Measurements from ENCODE around the gene GPC6.

GPC6 gene

DNA sequence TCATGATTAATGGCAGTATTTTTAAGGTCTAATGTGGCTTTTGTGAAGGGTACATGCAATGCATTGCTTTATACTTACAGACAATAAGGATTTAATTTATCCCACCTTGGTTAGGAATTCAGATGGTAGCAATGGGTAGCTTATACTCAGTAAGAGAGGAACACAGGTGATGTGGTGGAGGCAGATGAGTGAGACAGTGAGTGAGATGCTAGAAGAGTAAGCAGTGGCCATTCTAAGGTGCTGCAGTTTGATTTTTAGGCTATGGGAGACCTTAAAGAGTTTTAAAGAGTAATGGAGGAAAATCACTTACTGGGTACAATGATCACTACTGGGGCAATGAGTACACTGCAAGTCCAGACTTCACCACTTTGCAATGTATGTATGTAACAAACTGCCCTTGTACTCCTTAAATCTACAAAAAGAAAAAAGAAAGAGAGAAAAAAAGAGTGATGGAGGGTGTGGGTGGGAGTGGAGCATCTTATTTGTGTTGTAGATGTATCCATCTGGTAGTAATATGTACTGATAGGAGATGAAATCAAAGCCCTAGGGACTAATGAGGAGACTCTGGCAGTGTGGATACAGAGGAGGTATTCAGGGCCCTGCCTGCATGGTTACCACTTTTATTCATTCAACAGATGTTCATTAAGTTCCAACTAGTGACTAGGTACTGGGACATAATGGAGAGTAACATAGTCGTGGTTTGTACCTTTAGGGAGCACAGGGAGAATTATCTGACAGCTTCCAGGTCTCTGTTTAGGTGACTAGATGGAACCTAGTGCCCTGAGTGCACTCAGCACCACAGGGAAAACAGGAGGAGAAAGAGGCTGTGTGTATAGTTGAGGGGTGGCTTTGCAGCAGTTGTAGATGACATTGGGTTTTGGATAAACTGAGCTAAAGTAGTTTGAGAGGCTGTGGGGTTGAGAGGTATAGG lies 99.0 kb downstream of the GPC6 start:
- H3K4me1 ChIP-seq (ENCODE audit: control insufficient read depth in 1 of 2, insufficient read depth in 2 of 2, low read length in 2 of 2), result no peaks in the 10 kb centered on the region
- H3K9me3 ChIP-seq (ENCODE audit: control insufficient read depth in 1 of 2, low read length in 2 of 2), result no peaks in the 10 kb centered on the region
- H3K27me3 ChIP-seq (ENCODE audit: low read depth, low read length), result no peaks in the 10 kb centered on the region
- no peaks in the 10 kb centered on the region for H3K36me3 ChIP-seq (ENCODE audit: control insufficient read depth in 1 of 2, insufficient read depth in 2 of 2, low read length in 2 of 2)
- H3K4me3 ChIP-seq (ENCODE audit: low read depth in 1 of 2, low read length in 2 of 2), result no peak overlapping the region
- no peak overlapping the region for H3K27ac ChIP-seq (ENCODE audit: low read length)

DNA sequence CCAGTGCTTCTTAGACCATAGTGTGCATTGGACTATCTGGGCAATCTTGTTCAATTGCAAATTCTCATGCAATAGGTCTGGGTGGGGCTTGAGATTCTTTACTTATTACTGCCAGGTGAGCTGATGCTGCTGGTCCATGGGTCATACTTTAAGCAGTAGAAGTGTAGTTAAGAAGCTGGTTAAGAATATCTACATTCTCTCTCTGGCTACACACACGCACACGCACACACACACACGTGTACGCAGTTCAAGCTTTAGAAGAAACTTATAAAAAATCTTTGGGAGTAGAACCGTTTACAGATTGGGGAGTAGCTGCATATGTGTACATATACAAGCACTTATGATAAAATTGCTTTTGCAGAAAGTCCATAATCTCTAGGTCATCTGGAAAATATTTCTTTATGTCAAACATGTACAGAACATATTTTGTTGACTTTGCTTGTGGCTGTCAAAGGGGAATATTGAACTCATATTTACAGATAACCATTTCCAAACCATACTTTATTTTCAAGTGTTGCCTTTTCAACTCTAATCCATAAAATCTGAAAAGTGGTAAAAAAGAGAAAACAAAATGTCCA lies 99.7 kb downstream of the GPC6 start:
- no peaks in the 10 kb centered on the region for H3K36me3 ChIP-seq (ENCODE audit: control insufficient read depth in 1 of 2, insufficient read depth in 2 of 2, low read length in 2 of 2)
- H3K4me1 ChIP-seq (ENCODE audit: control insufficient read depth in 1 of 2, insufficient read depth in 2 of 2, low read length in 2 of 2), result no peaks in the 10 kb centered on the region
- H3K9me3 ChIP-seq (ENCODE audit: control insufficient read depth in 1 of 2, low read length in 2 of 2), result no peaks in the 10 kb centered on the region
- H3K27ac ChIP-seq (ENCODE audit: low read length), result no peak overlapping the region
- no peak overlapping the region for H3K4me3 ChIP-seq (ENCODE audit: low read depth in 1 of 2, low read length in 2 of 2)
- no peaks in the 10 kb centered on the region for H3K27me3 ChIP-seq (ENCODE audit: low read depth, low read length)

DNA sequence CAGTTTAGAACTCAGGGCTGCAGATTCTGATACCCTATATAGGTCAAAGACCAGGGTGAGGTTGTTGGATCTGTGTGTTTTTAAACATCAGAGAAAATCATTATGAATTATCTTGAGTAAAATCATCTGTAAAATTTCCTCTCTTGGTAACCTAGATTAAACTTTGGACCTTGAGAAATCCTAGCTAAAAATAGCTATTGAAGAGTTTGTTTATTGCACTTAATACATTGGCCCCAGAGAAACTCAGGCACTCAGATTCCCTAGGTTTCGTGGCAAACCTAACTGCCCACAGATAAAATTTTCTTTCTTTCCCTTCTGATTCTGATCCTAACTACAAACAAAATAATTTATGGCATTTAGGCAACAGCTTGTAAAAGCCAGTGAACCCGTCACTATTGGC lies 102.3 kb downstream of the GPC6 start:
- Histone ChIP-seq H3K27ac (ENCODE audit: low read length) (no peak overlapping the region), H3K27me3 (ENCODE audit: low read depth, low read length) (no peaks in the 10 kb centered on the region), H3K4me1 (ENCODE audit: control insufficient read depth in 1 of 2, insufficient read depth in 2 of 2, low read length in 2 of 2) (no peaks in the 10 kb centered on the region), H3K9me3 (ENCODE audit: control insufficient read depth in 1 of 2, low read length in 2 of 2) (no peaks in the 10 kb centered on the region), H3K4me3 (ENCODE audit: low read depth in 1 of 2, low read length in 2 of 2) (no peak overlapping the region), H3K36me3 (ENCODE audit: control insufficient read depth in 1 of 2, insufficient read depth in 2 of 2, low read length in 2 of 2) (no peaks in the 10 kb centered on the region)

DNA sequence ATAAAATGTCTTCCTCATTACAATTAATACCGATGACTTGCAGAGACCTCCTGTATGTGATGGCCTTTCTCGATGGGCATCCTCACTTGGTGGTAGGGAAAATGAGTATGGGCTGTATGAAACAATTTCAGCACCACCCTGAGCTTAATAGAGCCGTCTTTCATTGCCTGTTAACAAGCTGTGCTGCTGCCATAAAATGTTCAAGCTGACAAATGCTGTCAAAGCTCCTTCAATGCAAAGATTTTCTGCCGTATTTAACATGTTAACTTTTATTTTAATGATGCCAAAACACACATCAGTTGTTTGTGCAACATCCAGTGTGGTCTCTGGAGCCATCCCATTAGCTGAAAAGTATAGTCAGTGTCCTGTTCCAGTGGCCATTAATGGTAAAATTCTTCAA lies 110.1 kb downstream of the GPC6 start:
- Histone ChIP-seq H3K36me3 (ENCODE audit: control insufficient read depth in 1 of 2, insufficient read depth in 2 of 2, low read length in 2 of 2) (no peaks in the 10 kb centered on the region), H3K27ac (ENCODE audit: low read length) (no peak overlapping the region), H3K4me3 (ENCODE audit: low read depth in 1 of 2, low read length in 2 of 2) (no peak overlapping the region), H3K4me1 (ENCODE audit: control insufficient read depth in 1 of 2, insufficient read depth in 2 of 2, low read length in 2 of 2) (no peaks in the 10 kb centered on the region), H3K27me3 (ENCODE audit: low read depth, low read length) (no peaks in the 10 kb centered on the region), H3K9me3 (ENCODE audit: control insufficient read depth in 1 of 2, low read length in 2 of 2) (peaks cover 0 to 4% of the 10 kb centered on the region in 2 donors)

DNA sequence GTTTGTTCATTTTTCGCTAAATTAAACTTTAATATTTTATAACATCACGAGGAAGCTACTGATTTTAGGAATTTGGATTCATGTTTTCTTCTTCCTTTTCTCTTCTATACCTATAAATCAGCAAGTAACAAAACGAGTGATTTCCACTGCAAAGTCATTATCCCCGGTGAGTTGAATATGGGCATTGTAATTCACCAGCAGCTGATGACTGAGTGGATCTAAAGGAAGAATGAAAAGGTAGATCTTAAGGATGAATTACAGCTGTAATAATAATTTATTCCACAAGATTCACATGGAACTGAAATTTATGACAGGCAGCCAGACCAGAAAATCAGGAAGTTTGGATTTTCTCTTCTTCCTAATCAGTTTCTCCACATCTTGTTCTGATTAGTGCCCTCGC lies 111.4 kb downstream of the GPC6 start:
- Histone ChIP-seq H3K4me3 (ENCODE audit: low read depth in 1 of 2, low read length in 2 of 2) (no peak overlapping the region), H3K27ac (ENCODE audit: low read length) (no peak overlapping the region), H3K9me3 (ENCODE audit: control insufficient read depth in 1 of 2, low read length in 2 of 2) (peaks cover 0 to 4% of the 10 kb centered on the region in 2 donors), H3K36me3 (ENCODE audit: control insufficient read depth in 1 of 2, insufficient read depth in 2 of 2, low read length in 2 of 2) (no peaks in the 10 kb centered on the region), H3K27me3 (ENCODE audit: low read depth, low read length) (no peaks in the 10 kb centered on the region), H3K4me1 (ENCODE audit: control insufficient read depth in 1 of 2, insufficient read depth in 2 of 2, low read length in 2 of 2) (no peaks in the 10 kb centered on the region)

DNA sequence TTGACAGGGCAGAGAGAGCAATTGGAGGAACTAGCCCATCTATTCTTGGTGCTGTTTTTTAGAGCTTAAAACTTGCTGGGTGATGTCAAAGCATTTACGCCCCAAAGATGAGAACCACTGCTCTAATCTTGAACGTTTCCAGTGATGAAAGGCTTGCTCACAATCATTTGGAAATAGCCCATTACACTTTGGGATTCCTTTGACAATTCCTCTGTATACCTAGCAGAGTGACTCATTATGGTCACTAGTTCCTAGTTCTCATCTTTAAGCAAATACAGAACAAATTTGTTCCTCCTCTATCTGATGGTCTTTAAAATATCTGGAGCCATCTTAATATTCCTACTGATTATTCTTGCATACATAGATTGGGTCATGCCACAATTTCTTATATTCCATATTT lies 112.3 kb downstream of the GPC6 start:
- Histone ChIP-seq H3K9me3 (ENCODE audit: control insufficient read depth in 1 of 2, low read length in 2 of 2) (peaks cover 0 to 4% of the 10 kb centered on the region in 2 donors), H3K4me3 (ENCODE audit: low read depth in 1 of 2, low read length in 2 of 2) (no peak overlapping the region), H3K4me1 (ENCODE audit: control insufficient read depth in 1 of 2, insufficient read depth in 2 of 2, low read length in 2 of 2) (no peaks in the 10 kb centered on the region), H3K36me3 (ENCODE audit: control insufficient read depth in 1 of 2, insufficient read depth in 2 of 2, low read length in 2 of 2) (no peaks in the 10 kb centered on the region), H3K27ac (ENCODE audit: low read length) (no peak overlapping the region), H3K27me3 (ENCODE audit: low read depth, low read length) (no peaks in the 10 kb centered on the region)

DNA sequence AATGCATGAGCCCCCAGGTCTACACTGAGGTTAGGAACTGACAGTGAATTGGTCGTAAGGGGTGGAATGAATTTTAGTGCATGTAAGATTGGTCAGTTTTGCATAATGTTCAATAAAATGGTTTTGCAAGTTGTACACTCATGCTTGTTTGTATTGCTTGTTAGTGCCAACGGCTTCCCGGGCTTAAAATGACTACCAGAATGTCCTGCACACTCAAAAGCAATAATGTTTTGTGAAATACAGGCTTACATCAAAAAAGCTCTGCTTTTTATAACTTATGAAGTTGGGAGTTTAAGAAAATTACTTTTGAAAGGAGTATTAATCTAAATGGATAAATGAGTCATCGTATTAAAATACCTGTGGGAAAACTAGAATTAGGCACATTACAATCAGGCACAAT lies 112.9 kb downstream of the GPC6 start:
- Histone ChIP-seq H3K4me3 (ENCODE audit: low read depth in 1 of 2, low read length in 2 of 2) (no peak overlapping the region), H3K27me3 (ENCODE audit: low read depth, low read length) (no peaks in the 10 kb centered on the region), H3K27ac (ENCODE audit: low read length) (no peak overlapping the region), H3K4me1 (ENCODE audit: control insufficient read depth in 1 of 2, insufficient read depth in 2 of 2, low read length in 2 of 2) (no peaks in the 10 kb centered on the region), H3K36me3 (ENCODE audit: control insufficient read depth in 1 of 2, insufficient read depth in 2 of 2, low read length in 2 of 2) (no peaks in the 10 kb centered on the region), H3K9me3 (ENCODE audit: control insufficient read depth in 1 of 2, low read length in 2 of 2) (peaks cover 0 to 4% of the 10 kb centered on the region in 2 donors)

DNA sequence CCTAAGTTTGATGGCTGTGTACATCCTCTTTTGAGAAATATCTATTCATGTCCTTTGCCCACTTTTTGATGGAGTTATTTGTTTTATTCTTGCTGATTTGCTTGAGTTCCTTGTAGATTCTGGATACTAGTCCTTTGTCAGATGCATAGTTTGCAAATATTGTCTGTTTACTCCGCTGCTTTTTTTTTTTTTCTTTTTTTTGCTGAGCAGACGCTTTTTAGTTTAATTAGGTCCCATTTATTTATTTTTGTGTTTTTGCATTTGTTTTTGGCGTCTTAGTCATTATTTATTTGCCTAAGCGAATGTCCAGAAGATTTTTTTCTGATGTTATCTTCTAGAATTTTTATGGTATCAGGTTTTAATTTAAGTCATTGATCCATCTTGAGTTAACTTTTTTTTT lies 114.9 kb downstream of the GPC6 start:
- Histone ChIP-seq H3K27me3 (ENCODE audit: low read depth, low read length) (no peaks in the 10 kb centered on the region), H3K9me3 (ENCODE audit: control insufficient read depth in 1 of 2, low read length in 2 of 2) (no peaks in the 10 kb centered on the region), H3K27ac (ENCODE audit: low read length) (no peak overlapping the region), H3K4me3 (ENCODE audit: low read depth in 1 of 2, low read length in 2 of 2) (no peak overlapping the region), H3K4me1 (ENCODE audit: control insufficient read depth in 1 of 2, insufficient read depth in 2 of 2, low read length in 2 of 2) (no peaks in the 10 kb centered on the region), H3K36me3 (ENCODE audit: control insufficient read depth in 1 of 2, insufficient read depth in 2 of 2, low read length in 2 of 2) (no peaks in the 10 kb centered on the region)

DNA sequence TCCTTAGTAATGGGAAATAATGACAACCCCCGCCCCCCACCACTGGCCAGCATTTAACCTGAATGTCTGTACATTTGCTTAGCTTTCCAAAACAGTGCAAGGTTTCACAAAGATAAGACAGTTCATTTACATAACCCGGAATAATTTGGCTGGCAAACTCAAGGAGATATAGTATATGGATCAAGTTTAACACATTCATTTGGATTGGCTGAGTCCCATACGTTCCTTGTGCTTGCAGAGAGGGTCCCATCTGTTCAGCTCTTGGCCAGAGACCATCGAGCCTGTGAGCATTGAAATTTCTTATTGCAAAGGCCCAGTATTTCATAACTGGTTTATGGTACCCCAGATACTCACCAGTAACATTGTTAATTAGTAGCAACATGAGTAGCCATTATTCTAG lies 116.5 kb downstream of the GPC6 start:
- Histone ChIP-seq H3K27ac (ENCODE audit: low read length) (no peak overlapping the region), H3K4me3 (ENCODE audit: low read depth in 1 of 2, low read length in 2 of 2) (no peak overlapping the region), H3K9me3 (ENCODE audit: control insufficient read depth in 1 of 2, low read length in 2 of 2) (peaks cover 0 to 2% of the 10 kb centered on the region in 2 donors), H3K27me3 (ENCODE audit: low read depth, low read length) (no peaks in the 10 kb centered on the region), H3K36me3 (ENCODE audit: control insufficient read depth in 1 of 2, insufficient read depth in 2 of 2, low read length in 2 of 2) (no peaks in the 10 kb centered on the region), H3K4me1 (ENCODE audit: control insufficient read depth in 1 of 2, insufficient read depth in 2 of 2, low read length in 2 of 2) (no peaks in the 10 kb centered on the region)

DNA sequence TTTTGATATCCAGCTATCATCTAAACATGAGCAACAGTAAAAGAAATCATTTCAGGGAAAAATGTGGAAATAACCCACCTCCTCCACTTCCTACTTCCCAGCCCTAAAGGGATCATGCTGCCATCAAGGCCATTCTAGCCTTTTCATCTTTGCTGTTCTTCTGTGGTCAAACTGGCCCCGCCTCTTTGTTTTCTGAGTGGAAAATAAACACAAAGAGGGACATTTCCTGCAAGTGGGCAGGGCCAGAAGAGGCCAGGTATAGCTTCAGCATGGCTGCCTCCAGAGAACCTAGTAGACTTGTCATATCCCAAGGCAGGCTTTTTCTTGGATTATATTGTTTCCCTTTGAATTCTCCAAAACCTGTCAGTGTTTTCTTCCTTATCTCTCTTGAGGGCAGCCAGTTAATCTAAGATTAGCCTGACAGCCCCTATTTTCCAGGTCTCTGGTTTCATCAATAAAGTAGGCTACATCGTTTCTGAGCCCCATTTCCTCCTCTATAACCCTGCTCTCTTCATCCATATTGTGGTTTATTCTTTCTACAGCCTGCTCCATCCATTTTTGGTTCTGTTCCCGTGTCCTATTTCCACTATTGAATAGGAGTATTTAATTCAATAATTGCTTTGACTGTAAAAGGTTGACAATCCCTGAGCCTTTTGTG lies 117.6 kb downstream of the GPC6 start:
- Histone ChIP-seq H3K36me3 (ENCODE audit: control insufficient read depth in 1 of 2, insufficient read depth in 2 of 2, low read length in 2 of 2) (no peaks in the 10 kb centered on the region), H3K4me1 (ENCODE audit: control insufficient read depth in 1 of 2, insufficient read depth in 2 of 2, low read length in 2 of 2) (no peaks in the 10 kb centered on the region), H3K27me3 (ENCODE audit: low read depth, low read length) (no peaks in the 10 kb centered on the region), H3K9me3 (ENCODE audit: control insufficient read depth in 1 of 2, low read length in 2 of 2) (peaks cover 0 to 2% of the 10 kb centered on the region in 2 donors), H3K27ac (ENCODE audit: low read length) (no peak overlapping the region), H3K4me3 (ENCODE audit: low read depth in 1 of 2, low read length in 2 of 2) (no peak overlapping the region)

DNA sequence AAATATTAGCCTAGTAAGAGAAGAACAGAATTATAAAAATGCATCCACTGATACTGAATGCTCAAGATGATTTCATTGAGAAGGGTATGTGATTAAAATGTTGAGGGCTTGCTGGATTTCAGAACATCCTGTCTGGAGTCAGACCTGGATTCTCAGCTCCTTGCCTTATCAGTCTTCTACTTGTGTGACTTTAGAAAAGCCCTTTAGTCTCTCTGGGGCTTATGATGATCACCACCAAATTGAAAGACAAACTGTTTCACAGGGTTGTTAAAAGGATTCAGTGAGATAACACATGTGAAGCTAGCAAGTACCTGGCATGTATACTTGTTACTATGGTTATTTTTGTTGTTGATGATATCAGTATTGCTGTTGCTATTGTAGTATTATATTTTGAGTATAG lies 118.4 kb downstream of the GPC6 start:
- H3K27me3 ChIP-seq (ENCODE audit: low read depth, low read length), result no peaks in the 10 kb centered on the region
- H3K4me1 ChIP-seq (ENCODE audit: control insufficient read depth in 1 of 2, insufficient read depth in 2 of 2, low read length in 2 of 2), result no peaks in the 10 kb centered on the region
- H3K27ac ChIP-seq (ENCODE audit: low read length), result no peak overlapping the region
- peaks cover 0 to 2% of the 10 kb centered on the region in 2 donors for H3K9me3 ChIP-seq (ENCODE audit: control insufficient read depth in 1 of 2, low read length in 2 of 2)
- no peak overlapping the region for H3K4me3 ChIP-seq (ENCODE audit: low read depth in 1 of 2, low read length in 2 of 2)
- H3K36me3 ChIP-seq (ENCODE audit: control insufficient read depth in 1 of 2, insufficient read depth in 2 of 2, low read length in 2 of 2), result no peaks in the 10 kb centered on the region

Measured in muscle layer of duodenum (tissue), 2 donors.